Osteoblast (primary cell): ENCODE results near the gene LPAR5. TPM values are rescaled to one million over a fixed set of nuclear protein-coding genes. Genes with fewer than 3 reads are reported as not detected.

Experiments
- DNase-seq: peaks from one replicate; pipeline ENCODE4 v3.0.0; 2011; ENCODE audit warnings: low spot score, mixed read lengths; ENCODE audit not compliant: insufficient read length; ENCODE audit errors: missing footprints
- H2AFZ ChIP-seq: 2 replicates; pipeline ENCODE4 v1.6.0; 2011; ENCODE audit warnings: mild to moderate bottlenecking, low read length
- H3K27ac ChIP-seq: 2 replicates; pipeline ENCODE4 v1.5.1; 2011; ENCODE audit warnings: mild to moderate bottlenecking, low read depth, low read length, moderate library complexity
- H3K27me3 ChIP-seq: 2 replicates; pipeline ENCODE4 v1.6.0; 2012; ENCODE audit warnings: mild to moderate bottlenecking, control low read depth, inconsistent platforms, low read length, moderate library complexity; ENCODE audit not compliant: insufficient read depth
- H3K36me3 ChIP-seq: 2 replicates; pipeline ENCODE4 v1.5.1; 2011; ENCODE audit warnings: mild to moderate bottlenecking, low read length, control low read depth, moderate library complexity; ENCODE audit not compliant: insufficient read depth
- H3K4me1 ChIP-seq: 2 replicates; pipeline ENCODE4 v1.5.1; 2011; ENCODE audit warnings: mild to moderate bottlenecking, low read length, control low read depth, moderate library complexity; ENCODE audit not compliant: insufficient read depth
- H3K4me2 ChIP-seq: 2 replicates; pipeline ENCODE4 v1.6.0; 2011; ENCODE audit warnings: mild to moderate bottlenecking, low read length; ENCODE audit not compliant: insufficient read depth
- H3K4me3 ChIP-seq: fragments of 200-600 bp; sonication (generic); 3 replicates; pipeline ENCODE4 v1.5.1; 2012; ENCODE audit warnings: mild to moderate bottlenecking, low read length, inconsistent platforms; ENCODE audit not compliant: insufficient read depth
- H3K79me2 ChIP-seq: 2 replicates; pipeline ENCODE4 v1.6.0; 2012; ENCODE audit warnings: mild to moderate bottlenecking, low read length, control low read depth, inconsistent platforms; ENCODE audit not compliant: insufficient read depth
- H3K9me3 ChIP-seq: 2 replicates; pipeline ENCODE4 v1.5.1; 2011; ENCODE audit warnings: low read depth, low read length, control low read depth
- H4K20me1 ChIP-seq: 2 replicates; pipeline ENCODE4 v1.6.0; 2012; ENCODE audit warnings: mild to moderate bottlenecking, low read length, control low read depth; ENCODE audit not compliant: insufficient read depth
- total RNA-seq: library from RNA; depleted of rRNA; stranded (reverse); fragments of >200 nt; gene quantifications from 2 replicates; pipeline ENCODE4 v1.2.3, GENCODE V29; 2012
- TF ChIP-seq, protein P1 (sequence below): IDR thresholded peaks from 2 replicates; pipeline ENCODE4 v1.5.1; 2011; ENCODE audit warnings: mild to moderate bottlenecking, low read depth, low read length, moderate library complexity; ENCODE audit errors: extremely low read depth

LPAR5 gene
- total RNA-seq, 1 donor: not detected

DNA sequence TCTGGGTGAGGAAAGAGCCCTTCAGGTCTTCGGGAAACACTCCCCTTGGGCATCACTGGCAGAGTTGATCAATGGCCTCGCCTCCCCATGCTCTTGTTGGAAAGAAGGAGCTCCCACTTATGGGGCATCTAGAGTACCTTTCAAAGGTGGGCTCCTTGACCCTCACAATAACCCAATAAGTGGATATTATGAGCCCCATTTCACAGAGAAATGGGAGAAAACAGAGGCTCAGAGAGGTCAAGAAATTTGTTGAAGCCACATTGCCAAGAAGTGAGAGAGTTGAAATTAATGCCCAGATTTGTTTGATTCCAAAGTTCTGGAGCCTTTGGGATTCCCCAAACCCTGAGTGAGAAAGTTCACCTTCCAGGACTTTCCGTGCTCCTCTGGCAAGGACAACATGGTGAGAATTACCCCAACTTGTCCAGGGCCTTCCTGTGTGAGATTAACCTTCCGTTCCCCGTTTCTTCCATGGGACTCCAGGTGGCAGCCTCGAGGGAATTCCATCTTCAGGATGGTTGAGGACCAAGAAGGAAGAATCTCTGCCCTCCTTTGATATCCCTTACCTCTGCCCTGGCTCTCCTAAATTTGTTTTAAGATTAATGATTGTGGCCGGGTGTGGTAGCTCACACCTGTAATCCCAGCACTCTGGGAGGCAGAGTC, 21.1 kb downstream of the LPAR5 start:
- Histone ChIP-seq H3K79me2 (no peaks in the 10 kb centered on the region), H3K4me2 (peak overlapping the region; percentile 13), H3K27ac (peak overlapping the region; percentile 56), H3K4me1 (peaks cover 18% of the 10 kb centered on the region), H3K27me3 (no peaks in the 10 kb centered on the region), H3K36me3 (no peaks in the 10 kb centered on the region), H2AFZ (peak overlapping the region; percentile 88), H4K20me1 (no peaks in the 10 kb centered on the region), H3K9me3 (no peaks in the 10 kb centered on the region), H3K4me3 (no peak overlapping the region)
- TF ChIP-seq, protein P1, sequence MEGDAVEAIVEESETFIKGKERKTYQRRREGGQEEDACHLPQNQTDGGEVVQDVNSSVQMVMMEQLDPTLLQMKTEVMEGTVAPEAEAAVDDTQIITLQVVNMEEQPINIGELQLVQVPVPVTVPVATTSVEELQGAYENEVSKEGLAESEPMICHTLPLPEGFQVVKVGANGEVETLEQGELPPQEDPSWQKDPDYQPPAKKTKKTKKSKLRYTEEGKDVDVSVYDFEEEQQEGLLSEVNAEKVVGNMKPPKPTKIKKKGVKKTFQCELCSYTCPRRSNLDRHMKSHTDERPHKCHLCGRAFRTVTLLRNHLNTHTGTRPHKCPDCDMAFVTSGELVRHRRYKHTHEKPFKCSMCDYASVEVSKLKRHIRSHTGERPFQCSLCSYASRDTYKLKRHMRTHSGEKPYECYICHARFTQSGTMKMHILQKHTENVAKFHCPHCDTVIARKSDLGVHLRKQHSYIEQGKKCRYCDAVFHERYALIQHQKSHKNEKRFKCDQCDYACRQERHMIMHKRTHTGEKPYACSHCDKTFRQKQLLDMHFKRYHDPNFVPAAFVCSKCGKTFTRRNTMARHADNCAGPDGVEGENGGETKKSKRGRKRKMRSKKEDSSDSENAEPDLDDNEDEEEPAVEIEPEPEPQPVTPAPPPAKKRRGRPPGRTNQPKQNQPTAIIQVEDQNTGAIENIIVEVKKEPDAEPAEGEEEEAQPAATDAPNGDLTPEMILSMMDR: no peak
- DNase-seq: no peak

DNA sequence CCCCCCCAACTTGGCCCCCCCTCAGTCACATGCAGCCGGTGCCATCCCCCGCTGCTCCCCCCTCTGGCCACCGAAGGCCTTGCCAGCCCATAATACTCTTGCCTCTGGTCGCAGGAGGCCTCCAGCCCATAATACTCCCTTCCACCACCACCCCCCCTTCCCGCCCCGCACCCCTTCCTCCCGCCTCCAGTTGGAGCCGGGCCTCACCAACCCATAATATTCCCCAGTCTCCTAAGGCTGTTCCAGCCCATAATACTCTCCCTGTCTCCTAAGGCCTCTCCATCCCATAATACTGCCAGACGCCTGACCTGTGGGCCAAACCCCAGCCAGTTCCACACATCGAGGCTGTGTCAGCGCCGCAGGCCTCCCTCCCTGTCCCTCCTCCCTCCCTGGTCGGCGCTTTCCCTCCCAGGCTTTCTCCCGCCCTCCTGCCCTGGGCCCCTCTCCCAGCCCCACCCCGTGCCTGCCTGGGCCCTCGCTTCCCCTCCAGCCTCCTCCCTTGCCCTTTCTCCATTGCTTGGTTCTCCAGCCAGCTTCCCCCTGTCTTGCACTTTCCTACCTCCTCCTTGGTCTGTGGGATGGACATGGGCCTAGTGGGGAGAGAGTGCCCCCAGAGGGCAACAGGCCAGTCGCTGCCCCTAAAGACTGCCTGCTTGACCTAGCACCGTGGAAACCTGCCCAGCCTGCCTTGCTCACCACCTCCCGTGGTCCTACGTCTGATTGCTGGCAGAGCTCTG, 21.8 kb downstream of the LPAR5 start:
- Histone ChIP-seq H3K4me2 (peak overlapping the region; percentile 13), H3K4me1 (peaks cover 18% of the 10 kb centered on the region), H2AFZ (peak overlapping the region; percentile 88), H3K4me3 (no peak overlapping the region), H3K27ac (peak overlapping the region; percentile 56), H3K79me2 (no peaks in the 10 kb centered on the region), H3K27me3 (no peaks in the 10 kb centered on the region), H4K20me1 (no peaks in the 10 kb centered on the region), H3K36me3 (no peaks in the 10 kb centered on the region), H3K9me3 (no peaks in the 10 kb centered on the region)
- peak; percentile 98 for DNase-seq
- TF ChIP-seq, protein P1: peak; percentile 33

- no peaks in the 10 kb centered on the region for H3K9me3 ChIP-seq
- peak; percentile 89 for DNase-seq
- peak overlapping the region; percentile 51 for H3K4me3 ChIP-seq
- no peaks in the 10 kb centered on the region for H3K79me2 ChIP-seq
- TF ChIP-seq, protein P1: no peak
- peak overlapping the region; percentile 47 for H3K27ac ChIP-seq
- peaks cover 18% of the 10 kb centered on the region for H3K4me1 ChIP-seq
- no peaks in the 10 kb centered on the region for H4K20me1 ChIP-seq
- H3K27me3 ChIP-seq: no peaks in the 10 kb centered on the region
- peak overlapping the region; percentile 76 for H3K4me2 ChIP-seq
- no peaks in the 10 kb centered on the region for H3K36me3 ChIP-seq
- peak overlapping the region; percentile 80 for H2AFZ ChIP-seq
Measured at GRCh38 chr12:6613015-6613775, 22.6 kb downstream of the LPAR5 start.

DNA sequence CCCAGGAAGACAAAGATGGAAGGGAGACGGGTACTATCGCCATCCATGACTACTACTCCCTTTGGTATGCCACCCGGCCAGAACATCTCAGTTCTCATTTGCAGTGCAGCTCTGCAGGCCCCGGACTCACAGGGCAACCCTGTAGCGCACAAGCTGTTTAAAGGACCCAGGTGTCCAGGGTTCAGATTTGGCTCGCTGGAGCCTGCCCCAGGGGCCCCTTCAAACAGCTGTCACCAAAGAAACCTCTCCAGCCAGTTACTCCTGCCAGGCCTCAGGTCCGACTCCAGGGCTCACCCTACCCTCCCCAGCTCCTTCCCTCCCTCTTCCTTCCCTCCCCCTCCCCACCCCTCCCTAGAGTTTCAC, 23.1 kb downstream of the LPAR5 start:
- no peaks in the 10 kb centered on the region for H3K9me3 ChIP-seq
- H2AFZ ChIP-seq: peak overlapping the region; percentile 80
- H3K4me2 ChIP-seq: peak overlapping the region; percentile 76
- no peak overlapping the region for H3K27ac ChIP-seq
- H3K79me2 ChIP-seq: no peaks in the 10 kb centered on the region
- no peak for DNase-seq
- no peaks in the 10 kb centered on the region for H3K27me3 ChIP-seq
- H3K4me1 ChIP-seq: peaks cover 24% of the 10 kb centered on the region
- TF ChIP-seq, protein P1: no peak
- no peak overlapping the region for H3K4me3 ChIP-seq
- H3K36me3 ChIP-seq: no peaks in the 10 kb centered on the region
- no peaks in the 10 kb centered on the region for H4K20me1 ChIP-seq
